DMS114 treated with DMSO at 0.1 percent for 48 hours (cell line): ENCODE measurements around the gene IQCH.
A peak's percentile ranks its signal among the peaks of the same experiment; 100 is the strongest.
"Not testable (repeated sequence)": the region's sequence is repeated elsewhere in the genome, so short reads cannot be mapped to it uniquely, and the experiment has no call there.

Experiments used
- DNase-seq: peaks from one replicate; lab custom pipeline; 2025; ENCODE audit not compliant: unreplicated experiment; lab: John Stamatoyannopoulos, UW

IQCH gene

DNA sequence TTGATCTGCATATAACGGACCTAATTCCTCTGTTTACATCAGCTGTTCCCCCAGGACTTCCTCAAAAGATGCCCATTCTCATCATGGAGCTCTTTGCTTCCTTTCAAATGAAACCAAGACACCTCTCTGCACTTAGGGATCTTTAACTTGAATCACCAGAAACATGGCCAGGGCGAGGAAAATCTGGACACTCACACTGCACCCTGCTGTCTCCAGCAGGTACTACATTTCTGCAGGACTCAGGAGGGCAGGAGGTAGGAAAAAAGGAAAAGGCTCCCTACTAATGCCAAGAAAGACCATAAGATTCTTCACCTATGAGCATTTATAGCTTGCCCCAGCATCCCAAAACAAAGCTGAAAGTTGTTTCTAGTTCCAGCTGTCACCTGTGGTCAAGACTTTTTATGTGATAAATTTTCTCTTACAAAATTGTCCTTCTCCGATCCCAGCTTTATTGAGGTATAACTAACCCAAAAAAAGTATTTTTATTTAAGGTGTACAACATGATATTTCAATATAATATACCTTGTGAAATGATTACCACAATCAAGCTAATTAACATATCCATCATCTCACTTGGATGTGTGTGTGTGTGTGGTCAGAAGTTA is 179.0 kb downstream of the IQCH start:
- DNase-seq = peak; percentile 19

- not testable (repeated sequence) for DNase-seq
These were observed 182.0 kb downstream of the IQCH start for GRCh38 chr15:67436351-67437250.

DNA sequence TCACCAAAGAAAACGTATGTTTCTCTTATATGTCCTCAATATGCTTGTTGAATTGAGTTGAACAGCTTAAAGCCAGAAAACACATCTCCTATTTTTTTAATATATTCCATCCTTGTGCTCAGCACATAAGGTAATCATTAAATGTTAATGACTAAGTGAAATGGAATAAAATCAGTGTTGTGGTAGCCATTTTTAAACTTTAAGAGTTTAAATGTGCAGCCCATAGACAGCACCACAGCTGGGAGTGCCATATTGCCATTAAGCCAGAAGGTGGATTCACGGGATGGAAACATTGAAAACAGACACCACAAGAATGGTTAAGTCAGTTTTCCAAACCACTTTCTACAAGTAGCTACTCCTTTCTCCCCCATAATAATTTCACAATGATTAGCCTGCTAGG is 189.5 kb downstream of the IQCH start:
- DNase-seq = no peak

DNA sequence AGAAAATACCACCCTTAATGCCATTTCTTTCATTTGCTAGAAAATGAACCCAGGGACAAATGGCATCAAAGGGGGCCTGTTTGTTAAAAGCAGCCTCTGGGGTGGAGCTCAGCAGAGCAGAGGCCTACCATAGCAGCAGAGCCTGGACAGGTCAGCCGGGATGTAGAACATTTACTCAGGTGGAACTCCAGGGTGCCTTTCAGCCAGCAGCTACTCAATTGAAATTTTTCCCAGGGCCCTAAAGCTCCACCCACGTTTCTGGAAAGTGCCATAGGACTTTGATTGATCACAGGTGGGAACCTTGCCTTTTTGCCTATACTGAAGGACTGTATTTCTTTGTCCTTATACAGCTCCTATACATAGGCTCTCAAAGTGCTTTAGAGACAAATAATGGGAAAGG is 191.9 kb downstream of the IQCH start:
- DNase-seq = no peak

- DNase-seq = not testable (repeated sequence)
These were observed 193.8 kb downstream of the IQCH start for GRCh38 chr15:67448372-67448771.

DNA sequence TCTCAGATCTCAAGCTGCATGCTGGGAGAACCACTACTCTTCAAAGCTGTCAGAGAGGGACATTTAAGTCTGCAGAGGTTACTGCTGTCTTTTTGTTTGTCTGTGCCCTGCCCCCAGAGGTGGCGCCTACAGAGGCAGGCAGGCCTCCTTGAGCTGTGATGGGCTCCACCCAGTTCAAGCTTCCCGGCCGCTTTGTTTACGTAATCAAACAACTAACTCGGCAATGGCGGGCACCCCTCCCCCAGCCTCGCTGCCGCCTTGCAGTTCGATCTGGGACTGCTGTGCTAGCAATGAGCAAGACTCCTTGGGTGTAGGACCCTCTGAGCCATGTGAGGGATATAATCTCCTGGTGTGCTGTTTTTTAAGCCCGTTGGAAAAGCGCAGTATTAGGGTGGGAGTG is 199.1 kb downstream of the IQCH start:
- DNase-seq = not testable (repeated sequence)

- peak; percentile 73 for DNase-seq
These were observed 202.3 kb downstream of the IQCH start for GRCh38 chr15:67456677-67457529.

- no peak for DNase-seq
These were observed 203.9 kb downstream of the IQCH start for GRCh38 chr15:67458331-67459029.

GRCh38 chr15:67460521-67460920 is 205.9 kb downstream of the IQCH start:
- no peak for DNase-seq

DNA sequence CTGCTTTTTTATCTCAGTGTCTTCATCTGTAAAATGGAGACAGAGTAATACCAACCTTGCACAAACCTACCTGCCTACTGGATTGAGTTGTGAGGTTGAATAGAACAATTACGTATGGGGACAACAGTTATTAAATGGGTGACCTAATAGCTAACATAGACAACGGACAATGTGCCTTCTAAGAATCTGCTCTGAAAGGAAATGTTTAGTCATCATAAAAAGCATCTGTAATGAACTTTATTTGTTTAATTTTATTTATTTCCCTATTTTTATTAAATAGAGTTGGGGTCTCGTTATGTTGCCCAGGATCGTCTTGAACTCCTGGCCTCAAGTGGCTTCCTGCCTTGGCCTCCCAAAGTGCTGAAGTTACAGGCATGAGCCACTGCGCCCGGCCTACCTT is 207.1 kb downstream of the IQCH start:
- DNase-seq = no peak

- DNase-seq = no peak
These were observed 208.3 kb downstream of the IQCH start for GRCh38 chr15:67462875-67463274.

- DNase-seq = no peak
These were observed 208.9 kb downstream of the IQCH start for GRCh38 chr15:67463488-67463887.

DNA sequence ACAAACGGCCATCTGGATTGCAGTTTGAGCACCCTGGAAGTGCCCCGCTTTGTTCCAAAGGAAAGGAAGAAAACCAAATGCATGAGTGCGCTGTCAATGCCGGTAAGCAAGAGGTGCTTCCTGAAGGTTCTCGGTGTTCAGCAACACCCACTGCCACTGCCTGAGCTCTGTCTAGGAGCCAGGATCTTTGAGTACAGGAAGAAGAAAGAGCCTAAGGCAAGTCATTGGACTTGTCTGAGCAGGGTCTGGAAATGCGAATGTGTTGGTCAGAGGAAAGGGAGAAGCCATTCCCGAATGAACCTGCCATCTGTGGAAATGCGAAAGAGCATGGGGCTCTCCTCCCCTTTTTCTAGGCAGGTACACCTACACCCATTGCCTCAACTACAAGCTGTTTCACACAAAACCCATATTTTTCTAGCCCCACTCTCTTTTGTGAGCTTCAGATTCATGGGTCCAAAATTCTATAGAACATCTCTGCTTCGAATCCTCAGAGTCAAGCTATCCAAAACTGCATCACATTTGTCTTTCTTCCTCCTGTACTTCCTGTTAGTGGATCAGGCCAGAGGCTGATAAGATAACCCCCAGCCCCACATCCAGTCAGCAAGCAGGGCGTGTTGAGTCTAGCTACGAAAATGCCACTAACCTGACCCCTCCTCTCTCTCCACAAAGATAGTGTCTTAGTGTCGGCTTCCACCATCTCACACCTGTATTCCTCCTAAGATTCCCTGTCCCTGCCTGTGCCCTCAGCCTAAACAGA is 210.8 kb downstream of the IQCH start:
- no peak for DNase-seq

GRCh38 chr15:67468416-67468815 is 213.8 kb downstream of the IQCH start:
- no peak for DNase-seq

DNA sequence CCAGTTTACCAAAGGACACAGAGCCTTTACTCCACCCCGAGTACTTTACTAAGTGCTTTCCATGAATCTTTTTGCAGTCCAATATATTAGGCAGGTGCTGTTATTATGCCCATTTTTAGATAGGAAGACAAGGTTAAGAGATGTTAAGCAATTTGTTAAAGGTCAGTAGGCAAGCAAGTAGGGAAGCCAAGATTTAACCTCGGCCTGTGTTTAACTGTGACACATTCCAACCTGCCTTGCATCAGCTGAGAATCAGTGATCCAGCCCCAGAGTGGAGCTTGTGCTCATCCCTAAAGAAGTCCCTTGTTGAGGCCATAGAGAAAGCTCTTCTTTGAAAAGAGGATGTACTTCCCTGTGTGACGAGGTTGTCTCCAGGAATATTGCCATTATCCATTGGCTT is 215.1 kb downstream of the IQCH start:
- no peak for DNase-seq

- no peak for DNase-seq
These were observed 218.4 kb downstream of the IQCH start for GRCh38 chr15:67472957-67473356.

- DNase-seq = no peak
These were observed 220.0 kb downstream of the IQCH start for GRCh38 chr15:67474405-67475110.

- DNase-seq = no peak
These were observed 225.4 kb downstream of the IQCH start for GRCh38 chr15:67479781-67480505.

DNA sequence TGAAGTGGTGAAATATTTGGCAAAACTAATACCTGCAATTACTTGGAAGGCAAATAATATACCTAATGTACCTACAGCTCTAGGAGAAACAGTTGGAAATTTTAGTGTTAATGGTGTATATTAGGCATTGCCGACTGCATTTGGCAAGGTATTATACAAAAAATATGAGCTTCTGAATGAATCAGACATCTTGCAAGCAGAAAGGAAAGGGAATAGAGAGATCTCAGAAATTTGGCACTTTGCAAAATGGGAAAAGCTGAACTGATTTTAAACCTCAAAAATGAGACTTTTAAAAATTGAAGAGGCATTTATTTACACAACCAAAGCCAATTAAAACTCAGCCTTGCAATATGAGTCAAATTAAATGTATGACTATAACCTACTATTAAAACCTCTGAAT is 226.2 kb downstream of the IQCH start:
- DNase-seq = no peak
